ENCODE results near the gene SP2. TPM values are rescaled to one million over a fixed set of nuclear protein-coding genes. Genes with fewer than 3 reads are reported as not detected.

Gene SP2
- polyA plus RNA-seq, 1 donor (not counting 4 experiments of a cell fraction or from before 2014, with no cell fraction given), result 2.1 TPM

DNA sequence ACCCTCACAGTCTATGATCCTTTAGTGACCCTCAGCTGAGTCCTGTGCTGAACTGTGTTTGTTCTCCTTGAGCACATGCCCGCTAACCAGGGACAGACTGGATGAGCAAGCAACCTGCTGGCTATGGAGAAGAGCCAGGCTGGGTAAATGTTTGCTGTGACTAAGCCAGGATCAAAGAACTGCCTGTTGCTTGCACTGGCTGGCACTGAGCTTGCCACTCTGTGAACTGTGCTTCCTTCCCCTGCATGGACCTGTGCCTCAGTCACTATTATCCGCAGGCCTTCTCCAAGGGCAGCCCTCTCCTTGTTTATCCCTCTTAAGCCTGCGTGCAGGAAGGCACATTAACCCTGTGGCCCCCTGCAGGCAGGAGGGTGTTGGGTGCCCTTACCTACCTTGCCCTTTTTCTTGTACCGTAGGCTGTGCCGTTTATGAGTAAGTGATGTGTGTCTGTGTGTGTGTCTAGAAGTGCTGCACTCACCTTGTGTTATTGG is 52.7 kb downstream of the SP2 start:
- no peak overlapping the region for H2AFZ ChIP-seq (ENCODE audit: control insufficient read depth, low read length)
- H3K9ac ChIP-seq (ENCODE audit: control insufficient read depth, extremely low read depth, insufficient read depth, low read length), result peak overlapping the region; percentile 64
- H3K4me2 ChIP-seq (ENCODE audit: control insufficient read depth, extremely low read depth, insufficient read depth, low read depth, low read length), result no peak overlapping the region
- no peaks in the 10 kb centered on the region for H4K20me1 ChIP-seq (ENCODE audit: control insufficient read depth, extremely low read depth, insufficient read depth, low read length)
- H3K27me3 ChIP-seq (ENCODE audit: control insufficient read depth, extremely low read depth, insufficient read depth, low read length), result no peaks in the 10 kb centered on the region
- peak overlapping the region; percentile 6 for H3K27ac ChIP-seq (ENCODE audit: control insufficient read depth, insufficient read depth, low read length)
- no peak overlapping the region for H3K4me3 ChIP-seq (ENCODE audit: control insufficient read depth in 2 of 3, extremely low read depth in 1 of 3, insufficient read depth in 2 of 3, low read depth in 1 of 3, low read length in 3 of 3)
- peaks cover under 1% of the 10 kb centered on the region for H3K79me2 ChIP-seq (ENCODE audit: control insufficient read depth, insufficient read depth, low read length)
- DNase-seq (ENCODE audit: low read depth, low spot score) (no peak), FAIRE-seq (no peak)
- dilution Hi-C loops (cut with MboI; ENCODE audit: extremely low pct_ligation_motif_present, low sequenced_read_pairs), result no loop called here
- peaks cover 19% of the 10 kb centered on the region for H3K4me1 ChIP-seq (ENCODE audit: control insufficient read depth, extremely low read depth, insufficient read depth, low read length)
- TF ChIP-seq EZH2 (IDR thresholded peaks at IDR 0.05; ENCODE audit: low read length) (no peak), CTCF (optimal IDR thresholded peaks at IDR 0.05 in 1 of 3, IDR thresholded peaks at IDR 0.05 in 1 of 3, conservative IDR thresholded peaks at IDR 0.05 in 1 of 3; ENCODE audit: extremely low read depth in 1 of 3, insufficient read depth in 2 of 3, low read length in 3 of 3) (peak in 1 of 3 experiments; percentile 42)
- peaks cover 27 to 50% of the 10 kb centered on the region in 2 experiments for H3K36me3 ChIP-seq (ENCODE audit: control insufficient read depth in 2 of 2, extremely low read depth in 1 of 2, insufficient read depth in 2 of 2, low read length in 2 of 2)
- no peaks in the 10 kb centered on the region for H3K9me1 ChIP-seq (ENCODE audit: control insufficient read depth, extremely low read depth, insufficient read depth, low read length)
- no peaks in the 10 kb centered on the region for H3K9me3 ChIP-seq (ENCODE audit: control insufficient read depth, low read depth, low read length)

- Histone ChIP-seq H3K27ac (ENCODE audit: control insufficient read depth, insufficient read depth, low read length) (peak overlapping the region; percentile 52), H3K4me2 (ENCODE audit: control insufficient read depth, extremely low read depth, insufficient read depth, low read depth, low read length) (peak overlapping the region; percentile 76), H3K36me3 (ENCODE audit: control insufficient read depth in 2 of 2, extremely low read depth in 1 of 2, insufficient read depth in 2 of 2, low read length in 2 of 2) (peaks cover 26 to 46% of the 10 kb centered on the region in 2 experiments), H3K4me3 (ENCODE audit: control insufficient read depth in 2 of 3, extremely low read depth in 1 of 3, insufficient read depth in 2 of 3, low read depth in 1 of 3, low read length in 3 of 3) (peak overlapping the region in 1 of 3 experiments; percentile 29), H3K4me1 (ENCODE audit: control insufficient read depth, extremely low read depth, insufficient read depth, low read length) (peaks cover 19% of the 10 kb centered on the region), H3K9me3 (ENCODE audit: control insufficient read depth, low read depth, low read length) (no peaks in the 10 kb centered on the region), H4K20me1 (ENCODE audit: control insufficient read depth, extremely low read depth, insufficient read depth, low read length) (no peaks in the 10 kb centered on the region), H3K27me3 (ENCODE audit: control insufficient read depth, extremely low read depth, insufficient read depth, low read length) (no peaks in the 10 kb centered on the region), H3K79me2 (ENCODE audit: control insufficient read depth, insufficient read depth, low read length) (no peaks in the 10 kb centered on the region), H3K9ac (ENCODE audit: control insufficient read depth, extremely low read depth, insufficient read depth, low read length) (peak overlapping the region; percentile 64), H2AFZ (ENCODE audit: control insufficient read depth, low read length) (peak overlapping the region; percentile 86), H3K9me1 (ENCODE audit: control insufficient read depth, extremely low read depth, insufficient read depth, low read length) (no peaks in the 10 kb centered on the region)
- DNase-seq (ENCODE audit: low read depth, low spot score), result no peak
- FAIRE-seq, result no peak
- dilution Hi-C loops (cut with MboI; ENCODE audit: extremely low pct_ligation_motif_present, low sequenced_read_pairs), result no loop called here
- TF ChIP-seq CTCF (optimal IDR thresholded peaks at IDR 0.05 in 1 of 3, IDR thresholded peaks at IDR 0.05 in 1 of 3, conservative IDR thresholded peaks at IDR 0.05 in 1 of 3; ENCODE audit: extremely low read depth in 1 of 3, insufficient read depth in 2 of 3, low read length in 3 of 3), result peak; percentile 87 to 92 (median 89)
- TF ChIP-seq EZH2 (IDR thresholded peaks at IDR 0.05; ENCODE audit: low read length), result no peak
Observed at GRCh38 chr17:47949197-47949759, 53.2 kb downstream of the SP2 start.

Measured in keratinocyte (primary cell).